Keratinocyte (primary cell): Measurements from ENCODE around the gene CGNL1. TPM values are rescaled to one million over a fixed set of nuclear protein-coding genes. Genes with fewer than 3 reads are reported as not detected.

Experiments used
- DNase-seq: peaks from one replicate; pipeline ENCODE4 v3.0.0-alpha.2; 2011; ENCODE audit warnings: low read depth, missing footprints, low spot score
- FAIRE-seq: peaks from 2 replicates; lab custom pipeline; 2011; peaks lifted over from hg19 to GRCh38; lab: Jason Lieb, UNC
- H2AFZ ChIP-seq: 2 replicates; pipeline ENCODE4 v1.6.0; 2012; ENCODE audit warnings: low read length, control low read depth, inconsistent platforms; ENCODE audit not compliant: control insufficient read depth
- H3K27ac ChIP-seq: 2 replicates; pipeline ENCODE4 v1.5.1; 2011; ENCODE audit warnings: low read length; ENCODE audit not compliant: control insufficient read depth, insufficient read depth
- H3K27me3 ChIP-seq: 3 replicates; pipeline ENCODE4 v1.6.0; 2011; ENCODE audit warnings: low read length; ENCODE audit not compliant: control insufficient read depth, insufficient read depth; ENCODE audit errors: extremely low read depth
- H3K36me3 ChIP-seq, 2 experiments: 2 replicates in 1 of 2; 3 replicates in 1 of 2; pipeline ENCODE4 v1.5.1; 2011; ENCODE audit warnings: low read length in 2 of 2, mild to moderate bottlenecking in 1 of 2; ENCODE audit not compliant: control insufficient read depth in 2 of 2, insufficient read depth in 2 of 2; ENCODE audit errors: extremely low read depth in 1 of 2
- H3K4me1 ChIP-seq: 3 replicates; pipeline ENCODE4 v1.5.1; 2011; ENCODE audit warnings: low read length; ENCODE audit not compliant: control insufficient read depth, insufficient read depth; ENCODE audit errors: extremely low read depth
- H3K4me2 ChIP-seq: 3 replicates; pipeline ENCODE4 v1.6.0; 2011; ENCODE audit warnings: low read depth, low read length; ENCODE audit not compliant: control insufficient read depth, insufficient read depth; ENCODE audit errors: extremely low read depth
- H3K4me3 ChIP-seq, 3 experiments: fragments of 200-600 bp in 1 of 3; sonication (generic) in 1 of 3; 2 replicates in 2 of 3; 3 replicates in 1 of 3; pipeline ENCODE4 v1.5.1; 2011 to 2016; ENCODE audit warnings: low read length in 3 of 3, mild to moderate bottlenecking in 3 of 3, control low read depth in 2 of 3, inconsistent platforms in 1 of 3, low read depth in 1 of 3, mixed read lengths in 1 of 3, mixed run types in 1 of 3, moderate library complexity in 1 of 3; ENCODE audit not compliant: control insufficient read depth in 2 of 3, insufficient read depth in 2 of 3; ENCODE audit errors: extremely low read depth in 1 of 3
- H3K79me2 ChIP-seq: 2 replicates; pipeline ENCODE4 v1.6.0; 2012; ENCODE audit warnings: low read length; ENCODE audit not compliant: control insufficient read depth, insufficient read depth
- H3K9ac ChIP-seq: 3 replicates; pipeline ENCODE4 v1.6.0; 2011; ENCODE audit warnings: low read length; ENCODE audit not compliant: control insufficient read depth, insufficient read depth; ENCODE audit errors: extremely low read depth
- H3K9me1 ChIP-seq: 3 replicates; pipeline ENCODE4 v1.6.0; 2011; ENCODE audit warnings: low read length; ENCODE audit not compliant: control insufficient read depth, insufficient read depth; ENCODE audit errors: extremely low read depth
- H3K9me3 ChIP-seq: 2 replicates; pipeline ENCODE4 v1.5.1; 2012; ENCODE audit warnings: low read depth, low read length; ENCODE audit not compliant: control insufficient read depth
- H4K20me1 ChIP-seq: 3 replicates; pipeline ENCODE4 v1.6.0; 2011; ENCODE audit warnings: low read length; ENCODE audit not compliant: control insufficient read depth, insufficient read depth; ENCODE audit errors: extremely low read depth
- EZH2 ChIP-seq: IDR thresholded peaks from one replicate; pipeline ENCODE4 v1.6.1; 2012; ENCODE audit warnings: inconsistent platforms, mild to moderate bottlenecking, low read length, moderate library complexity
- dilution Hi-C: fragments of 300-500 bp; cut with MboI; formaldehyde crosslinking; loops from one replicate; pipeline ENCODE4 v1.7.0; 2020; ENCODE audit warnings: low sequenced_read_pairs; ENCODE audit not compliant: extremely low pct_ligation_motif_present
- polyA plus RNA-seq, 5 experiments: library from polyadenylated mRNA; depleted of rRNA in 3 of 5; stranded (reverse) in 3 of 5; stranded (forward) in 1 of 5; unstranded in 1 of 5; fragments of >200 nt; gene quantifications; 1 replicate in 1 of 5; 2 replicates in 3 of 5; 3 replicates in 1 of 5; pipeline versions ENCODE4 v1.2.1 to v1.2.3, GENCODE V29; 2011 to 2012; ENCODE audit warnings: missing spikeins in 2 of 5, low read depth in 1 of 5, low replicate concordance in 1 of 5
- TF ChIP-seq, protein P1 (sequence below), 3 experiments: IDR thresholded peaks in 1 of 3; conservative IDR thresholded peaks in 1 of 3; optimal IDR thresholded peaks in 1 of 3; 2 replicates in 2 of 3; 3 replicates in 1 of 3; pipeline versions ENCODE3 to v1.5.1; 2011; ENCODE audit warnings: low read length in 3 of 3, mild to moderate bottlenecking in 3 of 3, moderate library complexity in 2 of 3, control low read depth in 1 of 3, inconsistent platforms in 1 of 3; ENCODE audit not compliant: insufficient read depth in 2 of 3; ENCODE audit errors: extremely low read depth in 1 of 3

Gene CGNL1
- polyA plus RNA-seq, 1 donor (not counting 4 experiments of a cell fraction or from before 2014, with no cell fraction given) = 0.05 TPM

GRCh38 chr15:57521503-57521902 lies 145.2 kb downstream of the CGNL1 start:
- FAIRE-seq = no peak
- DNase-seq = no peak
- dilution Hi-C loops = no loop called here
- no peak overlapping the region for H3K27ac ChIP-seq
- no peak overlapping the region for H3K9ac ChIP-seq
- H3K9me3 ChIP-seq = no peaks in the 10 kb centered on the region
- H4K20me1 ChIP-seq = no peaks in the 10 kb centered on the region
- H3K9me1 ChIP-seq = no peaks in the 10 kb centered on the region
- H3K4me3 ChIP-seq = no peak overlapping the region
- no peaks in the 10 kb centered on the region for H3K4me1 ChIP-seq
- TF ChIP-seq, protein P1, sequence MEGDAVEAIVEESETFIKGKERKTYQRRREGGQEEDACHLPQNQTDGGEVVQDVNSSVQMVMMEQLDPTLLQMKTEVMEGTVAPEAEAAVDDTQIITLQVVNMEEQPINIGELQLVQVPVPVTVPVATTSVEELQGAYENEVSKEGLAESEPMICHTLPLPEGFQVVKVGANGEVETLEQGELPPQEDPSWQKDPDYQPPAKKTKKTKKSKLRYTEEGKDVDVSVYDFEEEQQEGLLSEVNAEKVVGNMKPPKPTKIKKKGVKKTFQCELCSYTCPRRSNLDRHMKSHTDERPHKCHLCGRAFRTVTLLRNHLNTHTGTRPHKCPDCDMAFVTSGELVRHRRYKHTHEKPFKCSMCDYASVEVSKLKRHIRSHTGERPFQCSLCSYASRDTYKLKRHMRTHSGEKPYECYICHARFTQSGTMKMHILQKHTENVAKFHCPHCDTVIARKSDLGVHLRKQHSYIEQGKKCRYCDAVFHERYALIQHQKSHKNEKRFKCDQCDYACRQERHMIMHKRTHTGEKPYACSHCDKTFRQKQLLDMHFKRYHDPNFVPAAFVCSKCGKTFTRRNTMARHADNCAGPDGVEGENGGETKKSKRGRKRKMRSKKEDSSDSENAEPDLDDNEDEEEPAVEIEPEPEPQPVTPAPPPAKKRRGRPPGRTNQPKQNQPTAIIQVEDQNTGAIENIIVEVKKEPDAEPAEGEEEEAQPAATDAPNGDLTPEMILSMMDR (optimal IDR thresholded peaks at IDR 0.05 in 1 of 3, IDR thresholded peaks at IDR 0.05 in 1 of 3, conservative IDR thresholded peaks at IDR 0.05 in 1 of 3; ENCODE audit: extremely low read depth in 1 of 3, insufficient read depth in 2 of 3, low read length in 3 of 3) = no peak
- no peak for TF ChIP-seq EZH2
- H3K27me3 ChIP-seq = no peaks in the 10 kb centered on the region
- H3K79me2 ChIP-seq = no peaks in the 10 kb centered on the region
- H2AFZ ChIP-seq = no peak overlapping the region
- no peak overlapping the region for H3K4me2 ChIP-seq
- no peaks in the 10 kb centered on the region for H3K36me3 ChIP-seq

GRCh38 chr15:57522148-57522547 lies 145.8 kb downstream of the CGNL1 start:
- H3K4me3 ChIP-seq = no peak overlapping the region
- TF ChIP-seq, protein P1 (optimal IDR thresholded peaks at IDR 0.05 in 1 of 3, IDR thresholded peaks at IDR 0.05 in 1 of 3, conservative IDR thresholded peaks at IDR 0.05 in 1 of 3; ENCODE audit: extremely low read depth in 1 of 3, insufficient read depth in 2 of 3, low read length in 3 of 3) = no peak
- TF ChIP-seq EZH2 = no peak
- H3K79me2 ChIP-seq = no peaks in the 10 kb centered on the region
- dilution Hi-C loops = no loop called here
- DNase-seq = no peak
- no peaks in the 10 kb centered on the region for H3K9me3 ChIP-seq
- FAIRE-seq = no peak
- no peak overlapping the region for H3K4me2 ChIP-seq
- no peaks in the 10 kb centered on the region for H3K36me3 ChIP-seq
- no peak overlapping the region for H3K9ac ChIP-seq
- no peaks in the 10 kb centered on the region for H3K4me1 ChIP-seq
- no peak overlapping the region for H2AFZ ChIP-seq
- H3K27ac ChIP-seq = no peak overlapping the region
- H4K20me1 ChIP-seq = no peaks in the 10 kb centered on the region
- no peaks in the 10 kb centered on the region for H3K9me1 ChIP-seq
- no peaks in the 10 kb centered on the region for H3K27me3 ChIP-seq
